ENCODE measurements around the gene UMOD.

- TF ChIP-seq CTCF (IDR thresholded peaks at IDR 0.05; ENCODE audit: insufficient read depth, low read length) = no peak
- no peak for TF ChIP-seq POLR2AphosphoS5 (IDR thresholded peaks at IDR 0.05; ENCODE audit: low read depth)
These were observed 2.9 kb downstream of the UMOD start for GRCh38 chr16:20349615-20350014.

Measured in HL-60 (cell line).